Loucy (cell line): ENCODE data around the gene SNAP25.

ENCODE experiments used
- H2AFZ ChIP-seq: fragments of 200-600 bp; sonication (generic); 2 replicates; pipeline ENCODE4 v1.6.0; 2016; ENCODE audit warnings: antibody characterized with exemption, mild to moderate bottlenecking, low read length, moderate library complexity
- H3F3A ChIP-seq: fragments of 200-600 bp; 2 replicates; pipeline ENCODE4 v1.6.0; 2016; ENCODE audit warnings: antibody characterized with exemption, low read depth, mild to moderate bottlenecking
- H3K27me3 ChIP-seq: fragments of 200-600 bp; sonication (generic); 2 replicates; pipeline ENCODE4 v1.6.1; 2014; ENCODE audit warnings: low read length, mild to moderate bottlenecking; ENCODE audit not compliant: insufficient read depth, poor library complexity, severe bottlenecking
- H3K36me3 ChIP-seq: fragments of 200-600 bp; sonication (generic); 2 replicates; pipeline ENCODE4 v1.6.1; 2016; ENCODE audit warnings: low read length; ENCODE audit not compliant: insufficient read depth
- H3K4me1 ChIP-seq: fragments of 200-600 bp; sonication (generic); 2 replicates; pipeline ENCODE4 v1.5.1; 2014; ENCODE audit warnings: low read length, mild to moderate bottlenecking; ENCODE audit not compliant: insufficient read depth, poor library complexity, severe bottlenecking
- H3K4me2 ChIP-seq: fragments of 200-600 bp; sonication (generic); 2 replicates; pipeline ENCODE4 v1.6.0; 2014; ENCODE audit warnings: antibody characterized with exemption, low read length, low read depth, mild to moderate bottlenecking; ENCODE audit not compliant: poor library complexity, severe bottlenecking
- H3K4me3 ChIP-seq: fragments of 200-600 bp; sonication (generic); 2 replicates; pipeline ENCODE4 v1.5.1; 2014; ENCODE audit warnings: low read length, mild to moderate bottlenecking, mixed read lengths; ENCODE audit not compliant: poor library complexity, severe bottlenecking
- H3K79me2 ChIP-seq: fragments of 200-600 bp; sonication (generic); 2 replicates; pipeline ENCODE4 v1.6.1; 2014; ENCODE audit warnings: low read length; ENCODE audit not compliant: insufficient read depth
- H3K9ac ChIP-seq: fragments of 200-600 bp; sonication (generic); 2 replicates; pipeline ENCODE4 v1.6.0; 2014; ENCODE audit warnings: mild to moderate bottlenecking, low read depth, low read length, moderate library complexity; ENCODE audit not compliant: poor library complexity, severe bottlenecking
- H3K9me2 ChIP-seq: fragments of 200-600 bp; sonication (generic); replicated peaks from 2 replicates; pipeline ENCODE4 v1.6.1; 2016; ENCODE audit warnings: low read depth, low read length, mixed read lengths
- H3K9me3 ChIP-seq: fragments of 200-600 bp; sonication (generic); 2 replicates; pipeline ENCODE4 v1.6.1; 2014; ENCODE audit warnings: mild to moderate bottlenecking, antibody characterized with exemption, low read length, low read depth; ENCODE audit not compliant: insufficient read depth
- H4K20me1 ChIP-seq: fragments of 200-600 bp; sonication (generic); 2 replicates; pipeline ENCODE4 v1.6.0; 2014; ENCODE audit warnings: antibody characterized with exemption, low read length, mild to moderate bottlenecking; ENCODE audit not compliant: insufficient read depth, poor library complexity, severe bottlenecking
- CTCF ChIP-seq: fragments of 200-600 bp; sonication (generic); conservative IDR thresholded peaks from 2 replicates; pipeline ENCODE4 v1.5.1; 2014; ENCODE audit warnings: mild to moderate bottlenecking, antibody characterized with exemption, low read length
- EZH2phosphoT487 ChIP-seq: fragments of 200-600 bp; IDR thresholded peaks from 2 replicates; pipeline ENCODE4 v1.6.1; 2018; ENCODE audit warnings: antibody characterized with exemption, mild to moderate bottlenecking, moderate library complexity, borderline replicate concordance

Gene SNAP25

GRCh38 chr20:10352934-10353824 lies 134.5 kb downstream of the SNAP25 start:
- Histone ChIP-seq H3K4me1 (peaks cover 4% of the 10 kb centered on the region), H3K9ac (no peak overlapping the region), H3K4me3 (no peak overlapping the region), H2AFZ (no peak overlapping the region), H3F3A (no peaks in the 10 kb centered on the region), H4K20me1 (no peaks in the 10 kb centered on the region), H3K36me3 (no peaks in the 10 kb centered on the region), H3K27me3 (no peaks in the 10 kb centered on the region), H3K9me2 (no peaks in the 10 kb centered on the region), H3K79me2 (no peaks in the 10 kb centered on the region), H3K9me3 (no peaks in the 10 kb centered on the region), H3K4me2 (no peak overlapping the region)
- no peak for TF ChIP-seq CTCF
- TF ChIP-seq EZH2phosphoT487 = no peak

- Histone ChIP-seq H3K27me3 (no peaks in the 10 kb centered on the region), H4K20me1 (no peaks in the 10 kb centered on the region), H3K9me3 (no peaks in the 10 kb centered on the region), H2AFZ (no peak overlapping the region), H3K79me2 (no peaks in the 10 kb centered on the region), H3K9me2 (no peaks in the 10 kb centered on the region), H3F3A (no peaks in the 10 kb centered on the region), H3K4me1 (no peaks in the 10 kb centered on the region), H3K36me3 (no peaks in the 10 kb centered on the region), H3K9ac (no peak overlapping the region), H3K4me2 (no peak overlapping the region), H3K4me3 (no peak overlapping the region)
- TF ChIP-seq EZH2phosphoT487 = no peak
- no peak for TF ChIP-seq CTCF
These were observed 138.0 kb downstream of the SNAP25 start for GRCh38 chr20:10356628-10357027.
